Muscle of arm (tissue), 14 donors: ENCODE results near the gene PCDH9. TPM values are rescaled to one million over a fixed set of nuclear protein-coding genes. Genes with fewer than 3 reads are reported as not detected.

ENCODE experiments used
- DNase-seq: peaks from one replicate; pipeline ENCODE4 v3.0.0-alpha.2; 2013
- long read RNA-seq, 11 donors: transcript quantifications; one replicate each; lab custom pipeline, GENCODE V29; 2026
- polyA plus RNA-seq, 12 donors: library from polyadenylated mRNA; unstranded; fragments of 120-200 nt; gene quantifications; one replicate each; pipeline ENCODE4 v1.2.1, GENCODE V29; 2013; ENCODE audit not compliant: insufficient read length in 12 of 12

The PCDH9 gene, protein sequence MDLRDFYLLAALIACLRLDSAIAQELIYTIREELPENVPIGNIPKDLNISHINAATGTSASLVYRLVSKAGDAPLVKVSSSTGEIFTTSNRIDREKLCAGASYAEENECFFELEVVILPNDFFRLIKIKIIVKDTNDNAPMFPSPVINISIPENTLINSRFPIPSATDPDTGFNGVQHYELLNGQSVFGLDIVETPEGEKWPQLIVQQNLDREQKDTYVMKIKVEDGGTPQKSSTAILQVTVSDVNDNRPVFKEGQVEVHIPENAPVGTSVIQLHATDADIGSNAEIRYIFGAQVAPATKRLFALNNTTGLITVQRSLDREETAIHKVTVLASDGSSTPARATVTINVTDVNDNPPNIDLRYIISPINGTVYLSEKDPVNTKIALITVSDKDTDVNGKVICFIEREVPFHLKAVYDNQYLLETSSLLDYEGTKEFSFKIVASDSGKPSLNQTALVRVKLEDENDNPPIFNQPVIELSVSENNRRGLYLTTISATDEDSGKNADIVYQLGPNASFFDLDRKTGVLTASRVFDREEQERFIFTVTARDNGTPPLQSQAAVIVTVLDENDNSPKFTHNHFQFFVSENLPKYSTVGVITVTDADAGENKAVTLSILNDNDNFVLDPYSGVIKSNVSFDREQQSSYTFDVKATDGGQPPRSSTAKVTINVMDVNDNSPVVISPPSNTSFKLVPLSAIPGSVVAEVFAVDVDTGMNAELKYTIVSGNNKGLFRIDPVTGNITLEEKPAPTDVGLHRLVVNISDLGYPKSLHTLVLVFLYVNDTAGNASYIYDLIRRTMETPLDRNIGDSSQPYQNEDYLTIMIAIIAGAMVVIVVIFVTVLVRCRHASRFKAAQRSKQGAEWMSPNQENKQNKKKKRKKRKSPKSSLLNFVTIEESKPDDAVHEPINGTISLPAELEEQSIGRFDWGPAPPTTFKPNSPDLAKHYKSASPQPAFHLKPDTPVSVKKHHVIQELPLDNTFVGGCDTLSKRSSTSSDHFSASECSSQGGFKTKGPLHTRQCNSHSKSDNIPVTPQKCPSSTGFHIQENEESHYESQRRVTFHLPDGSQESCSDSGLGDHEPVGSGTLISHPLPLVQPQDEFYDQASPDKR (N-terminal part only)
- polyA plus RNA-seq = 1 to 10 TPM in 11 of 12 donors, not detected in 1; 2.8 to 4.3 (median 3.6) TPM
- long read RNA-seq, donor 1, full-length matches to known transcripts = 1 of 1 reads
- long read RNA-seq, donor 1, partial matches to known transcripts = 0 of 1 reads
- long read RNA-seq, donor 1, other reads (novel, unspliced or antisense) = 0 of 1 reads
- long read RNA-seq, donor 2, full-length matches to known transcripts = 1 of 1 reads
- long read RNA-seq, donor 2, partial matches to known transcripts = 0 of 1 reads
- long read RNA-seq, donor 2, other reads (novel, unspliced or antisense) = 0 of 1 reads
- long read RNA-seq, donor 3, full-length matches to known transcripts = 1 of 1 reads
- long read RNA-seq, donor 3, partial matches to known transcripts = 0 of 1 reads
- long read RNA-seq, donor 3, other reads (novel, unspliced or antisense) = 0 of 1 reads
- long read RNA-seq, donor 4 = 0 reads
- long read RNA-seq, donor 5, full-length matches to known transcripts = 3 of 3 reads
- long read RNA-seq, donor 5, partial matches to known transcripts = 0 of 3 reads
- long read RNA-seq, donor 5, other reads (novel, unspliced or antisense) = 0 of 3 reads
- long read RNA-seq, donor 6 = 0 reads
- long read RNA-seq, donor 7 = 0 reads
- long read RNA-seq, donor 8, full-length matches to known transcripts = 2 of 2 reads
- long read RNA-seq, donor 8, partial matches to known transcripts = 0 of 2 reads
- long read RNA-seq, donor 8, other reads (novel, unspliced or antisense) = 0 of 2 reads
- long read RNA-seq, donor 9, full-length matches to known transcripts = 2 of 2 reads
- long read RNA-seq, donor 9, partial matches to known transcripts = 0 of 2 reads
- long read RNA-seq, donor 9, other reads (novel, unspliced or antisense) = 0 of 2 reads
- long read RNA-seq, donor 10, full-length matches to known transcripts = 1 of 1 reads
- long read RNA-seq, donor 10, partial matches to known transcripts = 0 of 1 reads
- long read RNA-seq, donor 10, other reads (novel, unspliced or antisense) = 0 of 1 reads
- long read RNA-seq, donor 11 = 0 reads

- DNase-seq = no peak
Observed at GRCh38 chr13:67229481-67230403, at the start of gene PCDH9. TSS of gene PCDH9 (minus strand) at chr13:67230336. CDS start at chr13:67228440, 1,896 bp downstream.

GRCh38 chr13:67278235-67278634, 48.1 kb upstream of the PCDH9 start:
- peak; percentile 15 for DNase-seq

GRCh38 chr13:67277581-67277980, 47.4 kb upstream of the PCDH9 start:
- no peak for DNase-seq

DNA sequence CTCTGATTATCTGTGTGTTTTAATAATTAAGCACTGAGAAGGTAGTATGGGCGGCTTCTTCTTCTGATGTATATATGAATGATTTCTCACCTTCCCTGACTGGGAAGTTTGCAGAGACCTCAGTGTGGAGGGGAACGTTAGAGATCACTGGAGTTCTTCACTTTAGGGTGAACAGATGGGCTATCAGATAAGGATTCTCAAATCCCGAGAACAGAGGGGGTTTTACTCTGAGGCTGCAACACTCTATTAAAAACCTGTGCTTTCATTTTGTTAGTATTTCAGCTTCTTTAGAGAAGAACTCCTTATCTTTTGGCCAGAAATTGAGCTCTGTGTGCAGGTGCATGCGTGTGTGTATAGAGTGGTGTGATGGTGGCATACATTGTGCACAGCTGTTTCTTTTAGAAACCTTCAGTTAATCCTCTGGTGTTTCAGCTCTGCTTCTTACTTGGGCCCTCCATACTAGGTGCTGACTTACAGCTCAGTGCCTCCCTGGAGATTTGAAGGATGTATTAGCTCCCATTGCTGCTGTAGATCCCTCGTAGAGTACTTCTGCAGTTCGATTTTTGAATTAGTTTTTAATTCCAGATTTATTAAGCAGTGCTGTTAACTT, 45.3 kb upstream of the PCDH9 start:
- no peak for DNase-seq

- no peak for DNase-seq
Observed at GRCh38 chr13:67273001-67273400, 42.9 kb upstream of the PCDH9 start.

DNA sequence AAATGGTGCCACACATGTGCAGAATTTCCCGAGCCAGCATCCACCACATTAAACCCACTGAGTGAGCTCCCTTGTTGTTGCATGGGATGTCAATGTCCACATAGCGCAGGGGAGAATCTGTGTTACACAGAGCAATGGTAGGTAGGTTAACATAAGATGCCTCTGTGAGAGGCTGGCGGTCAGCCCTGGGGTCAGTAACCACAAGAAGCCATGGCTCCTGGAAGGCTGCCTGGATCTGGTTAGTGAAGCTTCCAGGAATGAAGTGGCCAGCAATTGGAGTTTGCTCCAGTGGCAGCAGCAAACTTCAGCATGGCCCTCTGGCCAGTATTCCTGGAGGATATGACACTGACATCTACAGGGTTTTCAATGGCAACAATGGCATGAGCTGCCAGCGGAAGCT, 37.0 kb upstream of the PCDH9 start:
- no peak for DNase-seq

DNA sequence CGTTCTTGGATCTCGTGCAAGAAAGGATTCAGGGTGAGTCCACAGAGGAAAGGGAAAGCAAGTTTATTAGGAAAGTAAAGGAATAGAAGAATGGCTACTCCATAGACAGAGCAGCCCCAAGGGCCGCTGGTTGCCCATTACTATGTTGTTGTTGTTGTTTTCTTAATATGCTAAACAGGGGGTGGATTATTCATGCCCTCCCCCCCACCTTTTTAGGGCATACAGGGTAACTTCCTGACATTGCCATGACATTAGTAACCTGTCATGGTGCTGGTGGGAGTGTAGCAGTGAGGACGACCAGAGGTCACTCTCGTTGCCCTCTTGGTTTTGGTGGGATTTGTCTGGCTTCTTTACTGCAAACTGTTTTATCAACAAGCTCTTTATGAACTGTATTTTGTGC, 29.1 kb upstream of the PCDH9 start:
- no peak for DNase-seq

GRCh38 chr13:67258482-67258881, 28.3 kb upstream of the PCDH9 start:
- no peak for DNase-seq

DNA sequence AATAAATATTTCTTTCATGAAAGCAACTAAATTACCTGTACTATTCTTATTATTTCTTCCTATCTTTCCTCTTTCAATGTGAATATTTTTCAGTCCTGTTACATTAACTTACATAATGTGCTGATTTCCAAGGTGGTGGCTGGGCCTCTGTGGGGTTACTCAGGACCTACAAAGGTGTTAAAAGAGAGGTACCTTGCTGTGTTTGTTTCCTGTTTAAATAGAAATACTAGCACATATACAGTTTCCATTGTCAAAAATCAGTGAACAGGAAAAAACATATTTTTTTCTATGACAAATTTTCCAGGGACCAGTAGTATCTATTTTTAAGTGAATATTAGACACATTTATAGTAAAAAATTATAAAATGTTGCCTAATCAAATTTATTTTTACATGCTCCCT, 8.7 kb upstream of the PCDH9 start:
- no peak for DNase-seq

DNA sequence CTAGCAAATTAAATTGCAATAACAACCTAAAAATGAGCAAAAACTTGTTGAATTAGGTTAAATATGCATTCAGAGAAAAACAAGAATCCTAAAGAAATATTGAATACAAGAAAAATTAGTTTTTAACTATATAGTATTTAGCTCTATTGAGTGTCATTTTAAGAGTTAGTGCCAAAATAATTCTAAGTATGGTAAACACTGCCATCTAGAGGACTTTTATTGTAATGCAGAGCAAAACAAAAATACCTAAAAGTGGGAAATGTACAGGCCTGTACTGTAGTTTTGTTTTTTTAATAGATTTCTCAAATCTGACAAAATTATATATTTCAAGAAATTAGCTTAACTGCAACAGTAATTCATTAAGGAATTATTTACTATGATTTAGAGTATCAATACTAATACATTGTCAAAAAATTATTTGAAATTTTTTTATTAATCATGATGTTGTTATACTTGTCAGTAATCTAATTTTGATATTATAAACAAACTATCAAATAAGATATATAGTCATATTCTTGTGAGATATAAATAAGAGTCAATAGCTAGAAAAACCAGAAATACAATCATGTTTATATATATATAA, 8.2 kb upstream of the PCDH9 start:
- DNase-seq = no peak

- DNase-seq = no peak
Observed at GRCh38 chr13:67235265-67235664, 5.1 kb upstream of the PCDH9 start.

GRCh38 chr13:67232384-67232783, 2.2 kb upstream of the PCDH9 start:
- DNase-seq = no peak

DNA sequence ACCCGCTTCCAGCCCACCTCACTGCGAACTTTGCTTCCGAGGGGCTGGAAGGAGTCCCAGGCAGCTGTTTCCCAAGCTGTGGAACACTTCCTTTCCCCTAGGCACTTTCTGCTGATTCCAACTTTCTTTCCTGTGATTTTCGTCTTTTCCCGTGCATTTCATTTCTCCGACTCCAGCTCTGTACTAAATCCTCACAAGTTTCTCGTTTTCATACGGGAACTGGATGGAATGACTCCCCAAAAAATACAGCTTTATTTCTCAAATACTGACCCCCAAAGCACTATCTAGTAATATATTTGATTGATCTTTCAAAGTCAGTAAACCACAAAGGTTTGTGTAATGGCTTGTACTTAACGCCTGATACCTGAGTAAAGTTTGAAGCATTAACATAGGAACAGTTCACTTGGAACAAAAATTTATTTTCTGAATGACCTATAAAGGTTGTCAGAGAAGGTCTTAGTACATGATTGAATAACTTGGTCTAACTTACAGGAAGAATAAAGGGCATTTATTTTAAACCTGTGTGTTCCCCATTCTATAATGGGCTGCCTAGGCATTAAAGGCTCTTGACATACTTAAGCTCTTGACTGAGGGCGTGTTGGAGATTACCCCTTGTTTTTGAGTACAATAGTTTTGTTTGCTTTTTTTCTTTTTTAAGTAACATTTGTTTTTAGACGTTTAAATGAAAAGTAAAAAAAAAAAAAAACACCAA, 1.3 kb upstream of the PCDH9 start:
- DNase-seq = no peak

DNA sequence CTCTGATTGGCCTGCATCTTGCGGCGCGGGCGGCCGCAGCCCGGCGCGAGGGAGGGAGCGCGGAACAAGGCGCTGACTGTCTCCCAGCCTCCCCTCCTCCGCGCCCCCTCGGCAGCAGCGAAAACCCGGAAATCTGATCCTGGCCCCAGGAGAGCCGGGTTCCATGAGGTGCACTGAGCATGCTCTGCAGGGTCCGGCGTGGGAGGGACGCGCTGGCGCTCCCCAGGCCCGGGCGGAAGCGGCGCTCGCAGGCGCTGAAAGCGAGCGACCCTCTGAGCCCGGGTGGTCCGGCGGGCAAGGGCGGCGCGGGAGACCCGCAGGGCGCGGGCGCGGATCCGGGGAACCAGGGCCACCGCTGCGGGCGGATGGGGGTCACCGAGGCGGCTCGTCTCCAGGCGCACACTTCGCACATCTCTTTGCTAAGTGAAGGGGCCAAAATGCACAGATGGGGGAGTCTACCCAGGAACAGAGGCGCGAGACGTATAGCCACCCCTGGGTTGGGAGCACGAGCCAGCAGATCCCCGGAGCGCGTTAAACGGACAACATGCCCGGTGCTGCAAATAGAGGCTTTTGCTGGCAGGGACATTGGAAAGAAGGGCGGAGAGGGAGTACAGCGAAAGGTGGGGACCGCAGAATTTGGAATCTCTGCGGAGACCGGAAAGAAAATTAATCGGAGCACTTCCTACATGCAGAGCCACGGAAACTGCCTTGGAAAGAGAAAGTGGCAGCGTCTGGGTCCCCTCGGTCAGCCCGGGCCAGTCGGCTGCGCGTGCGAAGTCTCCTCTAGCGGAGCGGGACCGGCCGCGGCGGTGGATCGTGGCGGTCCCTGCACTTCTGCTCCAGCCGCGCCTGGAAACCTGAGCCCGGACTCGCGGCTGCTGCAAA, 510 bp upstream of the PCDH9 start:
- peak; percentile 99 for DNase-seq

DNA sequence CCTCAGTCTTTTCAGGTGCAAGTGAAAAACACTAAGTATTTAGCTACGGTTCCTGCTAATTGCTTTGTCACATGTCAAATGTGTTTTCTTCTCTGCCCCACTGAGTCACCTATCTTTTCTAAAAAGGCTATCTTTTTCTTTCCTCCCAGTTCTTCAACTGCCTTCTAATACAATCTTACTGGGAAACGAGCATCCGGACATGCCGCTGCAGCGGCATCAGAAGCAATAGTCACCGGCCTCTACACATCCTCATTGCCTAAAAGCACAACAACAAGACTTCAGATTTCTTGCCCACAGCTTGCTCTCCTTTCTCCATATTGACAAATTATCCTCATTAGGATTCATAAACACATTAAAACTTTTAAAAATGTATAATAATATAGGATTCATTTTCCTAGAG, 1.2 kb downstream of the PCDH9 start:
- no peak for DNase-seq

- no peak for DNase-seq
Observed at GRCh38 chr13:67228031-67228430, 2.1 kb downstream of the PCDH9 start.
